ENCODE results near the gene SARS1.

- no peak for TF ChIP-seq CTCF (IDR thresholded peaks at IDR 0.05; ENCODE audit: insufficient read depth, low read length)
- no peak for TF ChIP-seq SPI1 (IDR thresholded peaks at IDR 0.05; ENCODE audit: borderline replicate concordance, low read depth)
- TF ChIP-seq POLR2AphosphoS5 (IDR thresholded peaks at IDR 0.05; ENCODE audit: low read depth): no peak
- TF ChIP-seq REST (IDR thresholded peaks at IDR 0.05; ENCODE audit: insufficient replicate concordance, low read depth): no peak
Observed at GRCh38 chr1:109187127-109187526, 26.6 kb upstream of the SARS1 start.

All from HL-60 (cell line).